ENCODE measurements around the gene RIPPLY1.

RIPPLY1 gene

GRCh38 chrX:106903291-106903824 lies at the start of gene RIPPLY1:
Gene RIPPLY1 (minus strand): TSS chrX:106903341. CDS start chrX:106903287, 54 bp downstream.
- DNase-seq, result no peak

DNA sequence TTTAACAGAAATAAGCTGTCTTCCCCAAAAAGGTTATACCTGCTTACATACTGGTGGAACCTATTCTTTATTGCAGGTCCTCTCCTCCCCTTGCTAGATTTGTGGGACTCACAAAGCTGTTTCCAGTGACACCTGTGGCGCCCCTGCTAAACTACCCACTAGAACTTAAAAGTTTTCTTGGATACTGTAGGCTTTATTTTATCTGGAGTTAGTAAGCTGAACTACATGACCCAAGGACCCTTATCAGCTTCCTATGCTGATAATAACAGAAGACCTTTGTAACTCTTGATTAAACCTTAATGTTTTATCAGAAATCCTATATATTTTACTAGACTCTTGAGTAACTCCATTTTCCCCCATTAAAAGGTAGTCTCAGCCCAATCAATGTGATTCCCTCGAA lies 49.4 kb upstream of the RIPPLY1 start:
- DNase-seq, result no peak

GRCh38 chrX:106952089-106952488 lies 48.9 kb upstream of the RIPPLY1 start:
- no peak for DNase-seq

DNA sequence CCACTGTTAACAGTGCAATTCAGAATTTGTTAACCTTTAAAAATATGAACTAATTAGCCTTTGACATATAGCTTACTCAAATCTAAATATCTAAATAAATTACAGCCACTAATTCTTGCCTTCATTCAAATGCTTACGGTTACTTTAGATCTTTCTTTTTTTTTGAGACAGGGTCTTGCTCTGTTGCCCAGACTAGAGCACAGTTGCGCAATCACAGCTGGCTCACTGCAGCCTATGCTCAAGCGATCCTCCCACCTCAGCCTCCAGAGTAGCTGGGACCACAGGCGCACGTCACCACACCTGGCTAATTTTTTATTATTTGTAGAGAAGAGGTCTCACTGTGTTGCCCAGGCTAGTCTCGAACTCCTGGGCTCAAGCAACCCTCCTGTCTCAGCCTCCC lies 48.1 kb upstream of the RIPPLY1 start:
- no peak for DNase-seq

DNA sequence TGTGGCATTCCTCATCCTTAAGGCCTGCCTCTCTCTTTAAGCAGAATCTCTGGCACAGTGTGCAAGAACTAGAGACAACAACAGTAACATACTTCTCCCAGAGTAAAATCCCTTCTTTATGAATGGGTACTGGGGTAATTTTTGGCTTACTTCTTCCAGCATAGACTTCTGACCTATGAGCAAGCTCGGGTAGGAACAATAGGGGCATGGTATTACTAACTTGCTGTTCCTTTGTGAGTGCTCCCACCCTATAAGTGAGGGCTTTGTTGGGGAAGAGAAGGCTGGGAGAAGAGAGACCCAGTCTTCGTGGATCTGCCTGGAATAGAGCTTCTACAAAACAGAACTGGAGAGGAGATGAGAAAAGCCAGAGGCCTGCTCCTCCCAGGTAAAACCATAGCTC lies 47.2 kb upstream of the RIPPLY1 start:
- no peak for DNase-seq

DNA sequence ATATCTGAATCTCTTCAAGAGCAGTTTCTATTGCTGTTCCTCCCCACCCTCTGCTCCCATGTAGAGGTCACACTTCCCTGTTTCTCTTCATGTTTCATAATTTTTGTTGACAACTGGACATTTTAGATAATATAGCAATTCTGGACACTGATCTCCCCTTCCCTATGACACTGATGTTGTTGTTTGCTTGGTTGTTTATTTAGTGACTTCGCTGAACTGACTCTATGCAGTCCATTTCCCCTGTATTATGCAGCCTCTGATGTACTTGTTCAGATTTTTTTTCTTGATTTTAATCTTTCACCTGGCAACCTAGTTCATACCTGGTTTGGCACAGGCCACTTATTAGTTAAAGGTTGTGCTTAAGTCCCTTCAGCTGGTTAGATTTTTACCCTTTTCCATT lies 46.2 kb upstream of the RIPPLY1 start:
- no peak for DNase-seq

- no peak for DNase-seq
These were observed 45.5 kb upstream of the RIPPLY1 start for GRCh38 chrX:106948641-106949040.

DNA sequence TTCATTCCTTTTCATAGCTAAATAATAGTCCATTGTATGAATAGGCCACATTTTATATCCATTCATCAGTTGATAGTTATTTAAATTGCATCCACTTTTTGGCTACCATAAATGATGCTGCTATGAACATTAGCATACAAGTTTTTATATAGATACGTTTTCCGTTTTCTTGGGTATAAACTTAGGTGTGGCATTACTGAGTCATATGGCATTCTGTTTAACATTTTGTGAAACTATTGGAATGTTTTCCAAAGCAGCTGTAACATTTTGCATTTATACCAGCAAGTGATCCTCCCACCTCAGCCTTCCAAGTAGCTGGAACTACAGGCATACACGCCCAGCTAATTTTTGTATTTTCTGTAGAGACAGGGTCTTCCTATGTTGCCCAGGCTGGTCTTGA lies 43.3 kb upstream of the RIPPLY1 start:
- DNase-seq, result no peak

DNA sequence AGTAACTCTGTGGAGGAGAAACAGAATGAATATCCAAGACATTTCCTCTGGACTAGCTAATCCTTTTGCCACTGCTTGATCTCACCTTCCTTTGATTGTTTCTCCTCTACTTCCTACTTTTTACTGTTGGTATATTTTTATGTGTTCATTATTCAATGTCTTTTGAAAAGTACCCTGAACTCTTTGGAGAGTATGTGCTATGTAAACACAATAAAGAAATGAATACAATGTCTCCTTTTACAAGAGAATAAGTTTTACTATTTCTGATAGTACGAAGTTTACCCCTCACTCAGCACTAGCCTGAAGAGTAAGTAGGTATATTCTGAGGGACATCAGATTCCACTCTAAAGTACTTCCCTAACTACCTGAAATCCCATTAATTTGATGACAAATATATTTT lies 36.9 kb upstream of the RIPPLY1 start:
- DNase-seq, result no peak

GRCh38 chrX:106939566-106939965 lies 36.4 kb upstream of the RIPPLY1 start:
- DNase-seq, result no peak

DNA sequence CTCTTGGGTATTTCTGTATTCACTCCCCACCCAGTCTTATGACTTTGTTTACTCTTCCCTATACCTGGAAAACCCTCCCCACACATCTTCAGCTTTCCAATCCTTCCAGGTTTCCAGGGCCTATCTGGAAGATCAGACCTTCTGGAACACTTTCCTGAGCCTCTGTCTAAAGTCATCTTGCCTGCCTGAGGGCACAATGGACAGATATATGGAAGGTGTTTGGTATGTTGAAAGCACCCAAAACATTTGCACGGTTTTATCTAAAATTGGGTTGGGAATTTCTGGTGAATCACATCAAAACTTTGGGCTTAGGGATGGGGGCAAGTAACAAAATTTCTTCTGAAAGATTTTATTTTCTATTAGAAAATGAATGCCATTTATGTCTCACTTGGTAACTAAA lies 33.1 kb upstream of the RIPPLY1 start:
- no peak for DNase-seq

DNA sequence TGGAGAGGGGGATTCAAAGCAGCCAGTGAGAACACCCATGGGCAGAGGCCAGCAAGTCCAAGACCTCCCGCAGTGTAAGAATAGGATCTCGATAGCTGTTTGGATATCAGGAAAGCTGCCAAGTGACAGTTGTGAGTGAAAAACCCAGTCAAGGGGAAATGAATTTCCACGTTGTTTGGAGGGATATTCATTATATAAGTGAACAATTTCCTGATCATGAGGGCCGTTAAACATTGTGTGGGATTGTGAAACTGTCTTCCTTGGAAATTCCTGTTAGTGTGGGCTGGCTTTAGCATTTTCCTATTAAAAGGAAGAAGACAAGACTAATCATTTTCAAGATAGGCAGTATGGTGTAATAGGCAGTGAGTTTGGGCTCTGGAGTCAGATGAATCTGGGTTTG lies 32.0 kb upstream of the RIPPLY1 start:
- DNase-seq, result no peak

- DNase-seq, result no peak
These were observed 30.4 kb upstream of the RIPPLY1 start for GRCh38 chrX:106933538-106933961.

DNA sequence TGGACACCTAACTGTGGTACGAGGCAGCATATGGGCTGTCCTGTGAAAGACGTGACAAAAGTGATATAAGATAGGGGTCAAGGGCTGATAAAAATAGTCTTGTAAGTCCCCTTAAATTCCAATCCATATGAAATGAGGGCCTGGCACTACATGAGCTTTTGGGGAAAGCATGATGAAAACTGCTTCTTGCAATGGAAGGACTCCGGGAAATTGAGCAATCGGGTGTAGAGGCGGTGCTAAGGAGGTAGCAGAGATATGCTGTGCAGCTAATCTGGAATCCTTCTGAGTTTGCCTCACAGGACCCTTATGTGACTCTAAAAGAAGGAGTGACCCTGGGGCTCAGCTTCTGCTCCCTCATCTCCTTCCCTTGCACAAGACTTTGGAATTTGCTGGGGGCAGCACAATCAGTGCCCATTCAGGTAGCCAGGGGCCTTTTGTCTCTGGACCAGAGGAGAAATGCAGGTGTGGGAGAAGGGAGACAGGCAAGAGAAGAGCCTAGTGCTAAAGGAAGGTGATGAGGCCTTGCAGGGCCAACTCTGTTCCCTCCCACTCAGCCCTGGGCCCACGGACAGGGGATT lies 29.9 kb upstream of the RIPPLY1 start:
- no peak for DNase-seq

DNA sequence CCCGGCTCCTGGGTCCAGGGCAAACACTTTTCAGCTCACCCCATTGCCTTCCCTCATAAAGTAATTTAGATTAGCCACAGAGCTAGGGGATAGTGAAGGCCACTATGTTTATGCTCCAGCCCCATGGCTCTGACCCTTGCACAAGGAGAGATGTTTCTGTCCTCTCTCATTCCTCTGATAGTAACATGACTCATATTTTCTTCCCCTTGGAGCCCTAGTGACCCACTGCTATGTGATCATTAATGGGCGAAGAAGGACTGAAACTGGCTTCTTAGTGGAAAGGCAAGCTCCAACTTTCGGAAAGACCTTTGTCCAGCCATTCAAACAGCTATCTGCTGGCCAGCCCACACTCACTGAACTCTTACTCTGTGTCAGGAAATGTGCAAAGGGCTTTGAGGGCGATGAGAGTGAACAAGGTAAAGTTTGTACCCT lies 29.4 kb upstream of the RIPPLY1 start:
- DNase-seq, result no peak

DNA sequence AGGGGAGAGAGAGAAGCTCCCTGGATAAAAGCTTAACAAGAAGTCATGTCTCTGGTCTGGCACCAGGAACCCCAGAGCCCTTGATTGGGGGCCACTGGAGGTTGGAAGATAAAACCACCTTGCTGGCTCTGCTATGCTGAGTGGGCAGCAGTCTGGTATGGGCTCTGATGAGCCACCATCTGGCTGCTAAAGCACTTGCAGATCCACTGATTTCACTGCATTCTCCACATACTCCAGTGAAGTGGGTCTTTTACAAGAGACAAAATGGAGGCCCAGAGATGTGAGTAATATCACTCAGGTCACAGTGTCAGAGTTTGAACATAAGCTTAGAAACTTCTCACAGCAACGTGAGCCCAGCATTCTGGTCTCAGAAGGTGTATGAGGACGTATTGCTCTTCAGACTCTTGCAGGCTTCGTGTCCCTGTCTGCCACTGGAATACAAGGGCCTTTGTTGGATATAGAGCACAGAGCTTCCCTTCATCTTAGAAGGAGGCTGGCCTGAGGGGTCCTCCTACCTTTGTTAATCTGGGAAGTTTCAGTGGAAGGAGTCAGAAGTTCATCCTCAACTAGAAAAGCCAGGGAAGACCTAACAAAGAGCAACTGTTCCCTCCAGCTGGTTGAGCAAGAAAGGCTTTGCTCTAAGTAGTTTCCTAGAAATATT lies 28.8 kb upstream of the RIPPLY1 start:
- DNase-seq, result no peak

- DNase-seq, result no peak
These were observed 25.1 kb upstream of the RIPPLY1 start for GRCh38 chrX:106928227-106928626.

DNA sequence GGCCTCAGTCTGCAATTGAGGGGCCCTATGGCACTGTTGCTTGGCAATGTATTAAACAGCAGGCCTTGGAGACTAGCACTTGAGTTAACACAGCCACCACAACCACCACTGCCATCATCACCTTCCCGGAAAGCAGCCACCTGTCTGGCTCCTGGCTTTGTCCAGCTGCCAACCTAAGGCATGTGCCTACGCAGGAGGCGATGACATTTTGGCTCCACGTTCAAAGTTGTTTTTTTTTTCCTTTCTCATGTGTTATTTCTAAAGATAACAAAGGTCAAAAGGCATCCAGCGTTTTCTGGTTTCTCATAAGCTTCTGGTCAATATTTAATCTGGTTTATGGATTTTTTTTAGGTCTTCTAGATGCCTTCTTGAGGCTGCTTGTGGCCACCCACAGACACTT lies 24.6 kb upstream of the RIPPLY1 start:
- DNase-seq, result no peak

- DNase-seq, result no peak
These were observed 23.9 kb upstream of the RIPPLY1 start for GRCh38 chrX:106927023-106927422.

GRCh38 chrX:106921637-106922036 lies 18.5 kb upstream of the RIPPLY1 start:
- DNase-seq, result no peak

- DNase-seq, result no peak
These were observed 16.9 kb upstream of the RIPPLY1 start, which contains the start of gene CLDN2 for GRCh38 chrX:106919932-106920452. Gene CLDN2 (plus strand): TSS chrX:106920402. CDS start chrX:106928229, 7,827 bp downstream.

GRCh38 chrX:106917830-106918500 lies 14.8 kb upstream of the RIPPLY1 start:
- DNase-seq, result no peak

GRCh38 chrX:106912864-106913263 lies 9.7 kb upstream of the RIPPLY1 start:
- no peak for DNase-seq

- no peak for DNase-seq
These were observed 3.2 kb upstream of the RIPPLY1 start for GRCh38 chrX:106906361-106906760.
